Stomach (tissue), 9 donors: ENCODE results near the gene CCL26. TPM values are rescaled to one million over a fixed set of nuclear protein-coding genes. Genes with fewer than 3 reads are reported as not detected.
"Not testable (repeated sequence)": the region's sequence is repeated elsewhere in the genome, so short reads cannot be mapped to it uniquely, and the experiment has no call there.

Experiments used
- DNase-seq, 2 donors: peaks; one replicate each; pipeline versions ENCODE4 v3.0.0 to v3.0.0-alpha.2; 2013 to 2019
- H3K27ac ChIP-seq, 5 donors: fragments of 200-600 bp in 4 of 5; sonication (generic) in 4 of 5; one replicate each; pipeline ENCODE4 v1.5.1; 2013 to 2019; ENCODE audit warnings: mild to moderate bottlenecking in 1 of 5, moderate library complexity in 1 of 5
- H3K27me3 ChIP-seq, 3 donors: fragments of 200-600 bp; sonication (generic); one replicate each; pipeline ENCODE4 v1.5.1; 2017 to 2019; ENCODE audit warnings: mixed run types in 1 of 3
- H3K36me3 ChIP-seq, 4 donors: fragments of 200-600 bp; sonication (generic); 1 replicate in 3 of 4; 2 replicates in 1 of 4; pipeline ENCODE4 v1.5.1; 2016 to 2019
- H3K4me1 ChIP-seq, 4 donors: fragments of 200-600 bp; sonication (generic); one replicate each; pipeline ENCODE4 v1.5.1; 2016 to 2019
- H3K4me3 ChIP-seq, 4 donors: fragments of 200-600 bp; sonication (generic) in 3 of 4; one replicate each; pipeline ENCODE4 v1.5.1; 2016 to 2019; ENCODE audit warnings: mild to moderate bottlenecking in 1 of 4
- H3K9me3 ChIP-seq, 4 donors: fragments of 200-600 bp; sonication (generic); one replicate each; pipeline ENCODE4 v1.5.1; 2016 to 2019
- CTCF ChIP-seq, 7 experiments: fragments of 450-650 bp in 4 of 7; fragments of 200-600 bp in 3 of 7; sonication (generic) in 3 of 7; IDR thresholded peaks; one replicate each; pipeline ENCODE4 v1.5.1; 2016 to 2019; ENCODE audit warnings: antibody characterized with exemption in 7 of 7, control low read depth in 2 of 7, mild to moderate bottlenecking in 1 of 7
- EP300 ChIP-seq: sonication (generic); formaldehyde crosslinking; IDR thresholded peaks from one replicate; pipeline ENCODE4 v1.6.1; 2017; ENCODE audit warnings: antibody characterized with exemption
- POLR2A ChIP-seq, 4 donors: fragments of 450-650 bp; IDR thresholded peaks; one replicate each; pipeline ENCODE4 v1.6.1; 2016; ENCODE audit warnings: antibody characterized with exemption in 4 of 4, control low read depth in 2 of 4, mild to moderate bottlenecking in 1 of 4, moderate library complexity in 1 of 4
- POLR2AphosphoS5 ChIP-seq, 3 donors: sonication (generic); formaldehyde crosslinking; IDR thresholded peaks; one replicate each; pipeline ENCODE4 v1.6.1; 2016; ENCODE audit warnings: antibody characterized with exemption in 3 of 3
- WGBS, 5 donors: extraction: QIAGEN DNeasy Blood & Tissue Kit in 3 of 5; methylation state at CpG; one replicate each; pipeline versions ENCODE4 v1.1.5 to v1.1.7; 2013 to 2018; 5-methylcytosine and 5-hydroxymethylcytosine counted together
- intact Hi-C: fragments of 100-400 bp; cut with DNase I; formaldehyde crosslinking; loops from one replicate; pipeline ENCODE4 v1.15.1; 2023; ENCODE audit warnings: low total_unique reads
- polyA plus RNA-seq, 3 donors: library from polyadenylated mRNA; stranded (reverse); fragments of 200-250 nt; gene quantifications; one replicate each; pipeline ENCODE4 v1.2.3, GENCODE V29; 2013
- total RNA-seq, 5 donors: library from RNA; depleted of rRNA; stranded (reverse); fragments of >200 nt; gene quantifications; one replicate each; pipeline versions ENCODE4 v1.1.0 to v1.2.3, GENCODE V29; 2014 to 2016
- donor health status: healthy with polysubstance abuse.
- donor health status: Bipolar disorder and iron deficiency.
- donor health status: healthy.

Gene CCL26
- total and polyA plus RNA-seq, 8 donors: 0.65 to 1.6 TPM; not detected in 6

GRCh38 chr7:75796420-75796819 lies 24.4 kb upstream of the CCL26 start:
- TF ChIP-seq CTCF (IDR thresholded peaks at IDR 0.05): no peak
- no peak for TF ChIP-seq POLR2A (IDR thresholded peaks at IDR 0.05)
- TF ChIP-seq EP300: no peak
- TF ChIP-seq POLR2AphosphoS5 (IDR thresholded peaks at IDR 0.05): no peak
- no peak for DNase-seq
- WGBS, 5 donors: 86 to 92% (median 89%) methylated on average over 6 of the region's 6 CpGs
- H3K36me3 ChIP-seq: no peaks in the 10 kb centered on the region
- no peak overlapping the region for H3K4me3 ChIP-seq
- no peaks in the 10 kb centered on the region for H3K9me3 ChIP-seq
- H3K4me1 ChIP-seq: peaks cover 0 to 15% (median 3%) of the 10 kb centered on the region in 4 donors
- H3K27me3 ChIP-seq: peaks cover 0 to 5% (median 0%) of the 10 kb centered on the region in 3 donors
- H3K27ac ChIP-seq: peak overlapping the region in 2 of 5 donors; percentile 25 to 29
- intact Hi-C loops: no loop called here

GRCh38 chr7:75795831-75796285 lies 23.8 kb upstream of the CCL26 start:
- peak; percentile 29 to 46 for DNase-seq
- Histone ChIP-seq H3K4me3 (no peak overlapping the region), H3K9me3 (no peaks in the 10 kb centered on the region), H3K36me3 (no peaks in the 10 kb centered on the region), H3K27me3 (peaks cover 0 to 5% (median 0%) of the 10 kb centered on the region in 3 donors), H3K27ac (peak overlapping the region in 4 of 5 donors; percentile 25 to 46 (median 37)), H3K4me1 (peaks cover 0 to 15% (median 3%) of the 10 kb centered on the region in 4 donors)
- 15 to 41% (median 23%) methylated on average over 9 of the region's 9 CpGs for WGBS, 5 donors
- no peak for TF ChIP-seq CTCF (IDR thresholded peaks at IDR 0.05)
- no peak for TF ChIP-seq POLR2A (IDR thresholded peaks at IDR 0.05)
- peak in 2 of 3 donors; percentile 34 to 51 for TF ChIP-seq POLR2AphosphoS5 (IDR thresholded peaks at IDR 0.05)
- no peak for TF ChIP-seq EP300
- intact Hi-C loops: no loop called here

GRCh38 chr7:75793676-75794075 lies 21.7 kb upstream of the CCL26 start:
- H3K27ac ChIP-seq: no peak overlapping the region
- H3K9me3 ChIP-seq: no peaks in the 10 kb centered on the region
- H3K4me1 ChIP-seq: peaks cover 0 to 15% (median 3%) of the 10 kb centered on the region in 4 donors
- no peak overlapping the region for H3K4me3 ChIP-seq
- H3K36me3 ChIP-seq: no peaks in the 10 kb centered on the region
- DNase-seq: no peak
- no peak for TF ChIP-seq CTCF (IDR thresholded peaks at IDR 0.05)
- no peak for TF ChIP-seq POLR2AphosphoS5 (IDR thresholded peaks at IDR 0.05)
- TF ChIP-seq POLR2A (IDR thresholded peaks at IDR 0.05): no peak
- TF ChIP-seq EP300: no peak
- H3K27me3 ChIP-seq: peaks cover 0 to 5% (median 0%) of the 10 kb centered on the region in 3 donors
- 83 to 95% (median 92%) methylated on average over 2 of the region's 2 CpGs for WGBS, 5 donors
- intact Hi-C loops: no loop called here

GRCh38 chr7:75792567-75792966 lies 20.6 kb upstream of the CCL26 start:
- H3K36me3 ChIP-seq, H3K9me3 ChIP-seq, DNase-seq, H3K27me3 ChIP-seq, H3K4me3 ChIP-seq, H3K27ac ChIP-seq, intact Hi-C loops: not testable (repeated sequence)
- peaks cover 0 to 15% (median 3%) of the 10 kb centered on the region in 4 donors for H3K4me1 ChIP-seq
- WGBS, 5 donors: 92 to 97% (median 95%) methylated on average over 5 of the region's 5 CpGs

- Histone ChIP-seq H3K27me3 (no peaks in the 10 kb centered on the region), H3K27ac (peak overlapping the region in 2 of 5 donors; percentile 22 to 34), H3K36me3 (no peaks in the 10 kb centered on the region), H3K4me1 (peaks cover 0 to 6% (median 0%) of the 10 kb centered on the region in 4 donors), H3K4me3 (no peak overlapping the region), H3K9me3 (no peaks in the 10 kb centered on the region)
- DNase-seq: peak in 1 of 2 donors; percentile 53
- WGBS, 5 donors: 73 to 84% (median 78%) methylated on average over 3 of the region's 3 CpGs
- intact Hi-C loops: no loop called here
- TF ChIP-seq EP300 (no peak), POLR2A (IDR thresholded peaks at IDR 0.05) (no peak), POLR2AphosphoS5 (IDR thresholded peaks at IDR 0.05) (no peak), CTCF (IDR thresholded peaks at IDR 0.05) (no peak)
These were observed 17.4 kb upstream of the CCL26 start for GRCh38 chr7:75789361-75789924.

GRCh38 chr7:75788154-75788847 lies 16.3 kb upstream of the CCL26 start:
- H3K4me3 ChIP-seq, H3K4me1 ChIP-seq, H3K9me3 ChIP-seq, H3K27me3 ChIP-seq, H3K36me3 ChIP-seq, DNase-seq, H3K27ac ChIP-seq, intact Hi-C loops: not testable (repeated sequence)
- WGBS, 5 donors: 67 to 78% (median 71%) methylated on average over 14 of the region's 14 CpGs

- H3K9me3 ChIP-seq, H3K4me3 ChIP-seq, H3K27ac ChIP-seq, H3K36me3 ChIP-seq, intact Hi-C loops, H3K27me3 ChIP-seq, DNase-seq, H3K4me1 ChIP-seq: not testable (repeated sequence)
- 68 to 81% (median 74%) methylated on average over 5 of the region's 5 CpGs for WGBS, 5 donors
These were observed 11.0 kb upstream of the CCL26 start for GRCh38 chr7:75783058-75783457.
